ENCODE results near the gene BTBD9.
"Not testable (repeated sequence)": the region's sequence is repeated elsewhere in the genome, so short reads cannot be mapped to it uniquely, and the experiment has no call there.

DNA sequence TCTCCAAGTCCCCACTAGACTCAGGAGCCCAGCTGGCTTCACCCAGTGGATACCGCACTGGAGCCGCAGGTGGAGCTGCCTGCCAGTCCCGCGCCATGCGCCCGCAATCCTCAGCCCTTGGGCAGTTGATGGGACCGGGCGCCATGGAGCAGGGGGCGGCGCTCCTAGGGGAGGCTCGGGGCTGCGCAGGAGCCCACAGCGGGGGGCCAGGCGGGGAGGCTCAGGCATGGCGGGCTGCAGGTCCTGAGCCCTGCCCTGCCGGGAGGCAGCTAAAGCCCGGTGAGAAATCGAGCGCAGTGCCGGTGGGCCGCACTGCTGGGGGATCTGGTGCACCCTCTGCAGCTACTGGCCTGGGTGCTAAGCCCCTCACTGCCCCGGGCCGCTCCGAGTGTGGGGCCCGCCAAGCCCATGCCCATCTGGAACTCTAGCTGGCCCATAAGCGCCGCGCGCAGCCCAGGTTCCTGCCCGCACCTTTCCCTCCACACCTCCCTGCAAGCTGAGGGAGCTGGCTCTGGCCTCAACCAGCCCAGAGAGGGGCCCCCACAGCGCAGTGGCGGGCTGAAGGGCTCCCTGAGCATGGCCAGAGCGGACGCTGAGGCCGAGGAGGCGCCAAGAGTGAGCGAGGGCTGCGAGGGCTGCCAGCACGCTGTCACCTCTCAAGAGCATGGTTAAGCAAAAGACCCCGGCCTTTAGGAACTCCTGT is 515.4 kb downstream of the BTBD9 start:
- not testable (repeated sequence) for TF ChIP-seq EZH2 (IDR thresholded peaks at IDR 0.05; ENCODE audit: insufficient read depth, poor library complexity, severe bottlenecking); EZH2phosphoT487 (IDR thresholded peaks at IDR 0.05; ENCODE audit: insufficient read depth, low read depth)

All from GM23248 (cell line).